GM18907 (cell line): Measurements from ENCODE around the gene MYH2.
A peak's percentile ranks its signal among the peaks of the same experiment; 100 is the strongest.
"Not testable (repeated sequence)": the region's sequence is repeated elsewhere in the genome, so short reads cannot be mapped to it uniquely, and the experiment has no call there.

Experiments
- ATAC-seq: cut with Tn5 transposase; IDR thresholded peaks from one replicate; pipeline ENCODE4 v1.9.1; 2021; ENCODE audit warnings: mild to moderate bottlenecking, moderate library complexity; ENCODE audit not compliant: unreplicated experiment

The MYH2 gene

DNA sequence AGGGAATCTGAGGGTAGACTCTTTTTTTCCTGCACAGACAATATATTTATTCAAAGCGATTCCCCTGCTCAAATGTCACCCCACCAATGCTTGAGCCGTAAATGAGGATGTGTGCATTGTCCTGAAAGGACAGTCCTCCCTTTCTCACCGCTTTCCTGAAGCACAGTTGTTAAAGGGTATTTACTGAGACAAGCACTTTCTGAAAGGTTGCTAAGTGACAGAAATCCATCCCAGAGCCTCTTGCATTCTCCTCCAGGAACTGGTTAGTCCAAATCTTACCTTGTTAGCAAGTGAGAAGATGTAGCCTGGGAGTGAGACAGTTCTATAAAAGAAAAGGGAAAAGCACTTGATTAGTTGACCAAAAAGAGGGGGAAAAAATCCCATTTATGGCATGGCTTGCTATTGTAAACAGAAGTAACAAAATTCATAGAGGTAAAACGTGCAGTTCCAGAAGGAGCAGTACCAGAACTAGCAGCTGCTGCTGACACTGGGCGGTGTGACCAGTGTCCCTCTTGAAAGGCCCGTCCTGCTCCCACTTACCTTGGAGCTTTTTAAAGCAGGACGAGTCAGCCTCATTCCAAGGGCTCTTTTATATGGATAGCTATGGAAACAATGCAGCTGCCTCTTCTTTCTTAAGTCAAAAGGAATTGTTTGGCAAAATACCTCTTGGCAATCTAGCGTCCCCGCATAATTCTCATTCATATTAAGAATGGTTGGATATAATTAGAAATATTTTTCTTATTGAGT lies at the start of gene MYH2:
MYH2 (minus strand) TSS at position 563 of the 747 bp plus-strand sequence. CDS start 1,738 bp downstream, outside the sequence.
- ATAC-seq, result no peak

DNA sequence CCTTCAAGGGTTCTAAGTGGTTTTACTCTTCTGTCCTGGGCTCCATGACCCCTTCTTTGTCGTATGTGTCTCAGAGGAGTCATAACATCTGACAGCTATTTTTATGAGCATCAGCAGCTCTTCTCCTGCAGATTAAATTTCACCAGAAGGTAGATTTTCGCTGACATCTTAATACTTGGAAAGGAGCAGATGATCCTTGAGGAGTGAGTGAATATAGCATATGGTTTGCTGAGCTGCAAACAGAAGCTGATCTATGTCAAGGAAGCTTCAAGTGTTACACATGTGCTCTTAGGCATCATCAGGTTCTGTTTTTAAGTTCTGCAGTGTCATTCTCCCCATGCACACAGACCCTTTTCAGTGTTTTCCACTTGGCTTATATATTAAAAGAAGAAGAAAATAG lies 49.2 kb upstream of the MYH2 start:
- no peak for ATAC-seq

DNA sequence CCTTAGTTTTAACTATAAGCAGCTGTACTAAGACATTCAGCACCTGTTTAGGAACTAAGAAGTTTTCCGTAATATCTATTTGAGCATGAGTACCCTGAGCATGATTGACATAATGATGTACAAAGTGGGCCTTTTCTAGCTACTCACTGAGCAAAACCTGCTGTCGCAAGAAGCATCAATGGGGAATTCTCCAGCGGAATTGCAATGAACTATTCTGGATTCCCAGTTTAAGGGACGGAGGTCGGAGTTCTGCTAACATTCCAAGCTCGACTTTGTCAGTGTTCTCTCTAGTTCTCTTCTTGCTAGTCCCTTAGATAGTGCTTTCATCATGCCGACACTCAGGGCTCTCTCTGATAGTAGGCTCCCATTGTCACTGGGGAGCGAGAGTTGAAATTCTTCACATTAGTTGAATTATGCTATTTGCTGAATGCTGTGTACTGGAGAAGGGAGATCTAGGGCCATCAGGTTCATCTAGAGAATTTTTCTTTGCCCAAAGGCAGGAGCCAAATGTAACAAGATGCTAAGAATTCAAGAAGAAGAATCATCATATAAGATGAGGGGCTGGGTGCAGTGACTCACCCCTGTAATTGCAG lies 40.2 kb upstream of the MYH2 start:
- ATAC-seq, result no peak

DNA sequence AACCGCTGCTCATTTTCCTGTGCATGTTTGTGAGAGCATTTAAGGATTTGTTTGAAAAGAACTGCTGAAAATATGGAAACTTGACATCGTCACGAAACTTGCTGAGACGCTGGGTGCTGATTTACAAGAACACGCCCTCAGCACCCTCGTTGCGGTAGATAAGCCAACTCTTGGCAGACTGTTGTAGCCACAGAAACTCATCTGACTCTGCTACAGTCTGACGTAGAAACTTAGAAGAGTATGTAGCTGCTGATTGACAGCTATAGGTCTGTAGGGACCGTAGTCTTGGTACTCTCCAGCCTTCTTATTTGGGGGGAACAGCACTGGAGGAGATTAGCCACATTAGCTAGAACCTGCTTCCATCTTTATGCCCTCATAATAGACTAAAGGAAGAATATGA lies 36.1 kb upstream of the MYH2 start:
- no peak for ATAC-seq

DNA sequence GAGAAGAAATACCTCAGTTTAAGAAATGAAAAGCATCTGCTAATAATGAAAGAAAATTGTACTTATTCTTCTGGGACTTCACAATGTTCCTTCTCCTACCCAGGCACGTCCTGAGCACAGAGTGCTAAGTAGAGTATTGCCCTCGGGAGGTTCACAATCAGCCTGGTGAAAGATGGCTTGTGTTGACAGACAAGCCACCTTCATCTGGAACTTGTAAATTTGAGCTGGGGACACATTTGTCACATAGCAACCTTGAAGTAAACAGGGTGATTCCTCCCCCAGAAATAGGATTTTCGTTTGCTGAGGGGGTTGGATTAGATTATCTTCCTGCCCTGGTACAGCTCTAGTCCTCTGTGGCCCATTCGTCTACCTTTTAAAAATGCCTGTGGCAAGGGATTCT lies 34.4 kb upstream of the MYH2 start:
- no peak for ATAC-seq

DNA sequence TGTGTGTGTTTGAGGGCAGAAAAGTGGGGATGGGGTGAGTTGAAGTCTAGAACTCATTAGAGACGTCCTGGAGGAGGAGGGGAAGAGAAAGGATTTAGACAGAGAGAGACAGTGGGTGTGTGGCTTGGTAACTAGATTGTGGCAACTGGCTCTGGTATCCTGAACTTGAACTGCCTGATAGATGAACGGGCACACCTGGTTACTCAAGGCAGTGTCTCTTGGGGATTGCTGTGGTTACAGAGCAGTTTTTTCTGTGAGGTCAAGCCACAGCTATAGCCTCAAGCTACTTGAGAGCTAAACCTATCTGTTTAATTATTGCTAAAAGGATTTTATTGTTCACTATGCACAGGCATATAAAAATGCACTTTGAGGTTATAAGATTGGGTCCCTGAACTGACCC lies 29.8 kb upstream of the MYH2 start:
- ATAC-seq, result peak; percentile 96

DNA sequence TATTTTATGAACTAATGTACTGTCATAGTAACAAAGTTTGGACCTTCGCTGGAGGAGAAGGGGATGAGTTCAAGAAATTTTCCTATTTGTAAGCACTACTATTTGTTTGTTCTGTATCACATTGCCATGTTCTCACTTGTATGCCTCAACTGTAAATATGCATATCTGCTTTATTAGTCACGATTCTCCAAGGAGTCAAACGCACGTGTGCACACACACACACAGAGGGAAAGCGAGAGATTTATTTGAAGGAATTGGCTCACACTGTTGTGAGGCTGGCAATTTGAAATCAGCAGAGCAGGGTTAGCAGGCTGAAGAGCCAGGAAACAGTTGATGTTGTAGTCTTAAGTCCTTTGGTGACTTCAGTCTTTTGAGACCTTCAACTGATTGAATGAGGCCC lies 24.9 kb upstream of the MYH2 start:
- no peak for ATAC-seq

DNA sequence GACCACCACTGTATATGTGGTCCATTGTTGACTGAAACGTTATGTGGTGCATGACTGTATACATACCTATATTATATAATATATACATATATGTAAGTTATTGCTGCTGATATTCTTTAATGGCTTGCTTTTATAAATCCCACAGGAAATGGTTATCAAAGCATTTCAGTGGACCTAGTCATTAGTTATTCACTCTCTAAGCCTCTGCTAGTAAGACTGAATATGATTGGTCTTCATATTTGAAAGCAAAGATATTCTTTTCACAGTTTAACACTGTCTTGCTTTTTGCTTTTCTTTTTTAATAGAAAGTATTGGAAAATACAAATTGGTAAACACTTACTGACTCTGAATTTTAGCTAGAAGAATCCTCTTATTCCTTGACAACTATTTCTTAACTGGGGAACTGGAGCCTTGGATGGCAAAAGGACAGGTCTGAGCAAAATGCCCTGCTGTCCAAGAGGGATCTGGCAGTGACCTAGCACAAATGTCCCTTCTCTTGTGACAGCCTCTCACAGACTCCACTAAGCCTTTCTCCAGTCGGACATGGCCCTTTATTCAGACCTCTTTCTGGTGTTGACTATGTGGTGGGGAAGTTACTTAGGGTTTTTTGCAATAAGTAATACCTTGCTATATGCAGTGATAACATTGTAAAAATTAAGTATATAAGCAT lies 14.7 kb upstream of the MYH2 start:
- no peak for ATAC-seq

DNA sequence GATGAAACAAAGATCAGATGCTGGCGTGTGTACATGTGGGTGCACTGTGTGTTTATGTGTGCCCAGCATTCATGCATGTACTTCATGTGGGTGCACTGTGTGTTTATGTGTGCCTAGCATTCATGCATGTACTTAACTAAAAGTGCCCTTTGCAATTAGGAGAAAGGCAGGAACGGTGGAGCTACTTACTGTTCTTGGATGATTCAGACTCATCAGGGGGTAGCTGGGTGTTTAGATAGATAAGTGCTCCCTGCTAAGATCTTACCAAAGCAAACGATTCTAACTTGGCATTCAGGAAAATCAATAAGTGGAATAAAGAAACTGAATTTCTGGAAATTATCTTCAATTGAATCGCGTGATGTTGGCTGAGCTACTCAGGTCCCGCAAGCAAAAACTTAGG lies 8.6 kb upstream of the MYH2 start:
- no peak for ATAC-seq

DNA sequence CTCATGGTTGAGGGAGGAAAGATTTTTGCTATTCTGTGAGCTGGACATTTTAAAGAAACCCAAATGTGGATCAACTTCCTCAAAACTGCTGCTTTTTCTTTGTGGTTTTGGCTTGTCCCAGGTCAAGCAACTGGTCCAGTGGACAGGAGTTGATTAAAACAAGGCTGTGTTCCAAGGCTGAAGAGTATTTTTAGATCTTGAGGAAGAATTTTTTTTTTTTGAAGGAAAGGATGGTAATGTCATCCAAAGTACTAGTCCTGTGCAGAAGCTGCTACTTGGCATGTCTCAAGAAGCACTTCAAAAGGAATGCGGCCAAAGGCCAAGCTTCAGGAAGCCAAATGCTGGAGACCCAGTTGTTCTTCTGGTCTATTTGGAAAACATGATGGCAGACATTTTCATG lies 8.0 kb upstream of the MYH2 start:
- no peak for ATAC-seq

DNA sequence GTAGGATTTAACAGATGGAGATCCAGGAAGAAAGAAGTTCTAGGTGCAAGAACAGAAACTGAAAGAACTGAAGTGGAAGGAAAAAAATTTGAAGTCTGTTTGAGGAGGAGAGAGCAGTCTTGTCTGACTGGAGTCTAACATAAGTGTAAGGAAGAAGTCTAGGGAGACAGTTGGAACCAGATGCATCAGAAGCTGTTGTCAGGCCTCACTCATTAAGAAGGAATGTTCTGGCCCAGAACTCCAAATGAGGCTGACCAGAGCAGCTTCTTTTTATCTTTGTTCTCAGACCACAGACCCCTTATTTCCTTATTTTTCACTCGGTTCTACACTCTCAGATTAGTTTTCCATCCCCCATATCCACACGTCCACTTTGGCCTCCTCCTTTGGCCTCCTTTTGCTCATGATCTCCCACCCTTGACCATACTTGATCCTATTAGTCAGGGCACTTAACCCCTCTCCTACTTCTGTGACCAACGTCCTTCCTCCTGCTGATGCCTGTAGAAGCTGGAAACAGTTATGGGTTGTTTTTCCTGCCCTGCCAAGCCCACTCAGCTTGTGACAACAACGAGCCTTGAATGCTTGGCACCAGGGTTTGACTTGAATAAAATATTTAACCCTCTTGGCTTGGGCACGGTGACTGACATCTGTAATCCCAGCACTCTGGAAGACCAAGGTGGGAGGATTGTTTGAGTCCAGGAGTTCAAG lies 7.0 kb upstream of the MYH2 start:
- no peak for ATAC-seq

DNA sequence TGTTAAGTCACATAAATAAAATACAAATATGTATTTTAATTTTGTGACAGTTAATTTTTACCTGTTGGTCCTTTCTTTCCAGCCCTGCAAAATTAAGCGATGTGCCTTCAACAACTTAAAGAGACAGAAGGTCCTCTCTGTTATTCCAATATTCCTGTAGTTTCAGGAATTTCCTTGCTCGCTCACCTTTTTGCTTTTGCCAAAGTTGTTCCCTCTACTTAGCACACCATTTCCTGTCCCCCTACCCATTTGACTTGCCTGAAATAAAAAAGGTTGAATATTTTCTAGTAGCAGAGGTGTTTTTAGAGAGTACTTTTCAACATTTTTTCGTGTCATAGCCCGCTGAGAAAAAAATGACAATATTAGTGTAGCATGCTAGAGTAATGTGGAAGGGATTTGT lies 556 bp upstream of the MYH2 start:
- ATAC-seq, result no peak

DNA sequence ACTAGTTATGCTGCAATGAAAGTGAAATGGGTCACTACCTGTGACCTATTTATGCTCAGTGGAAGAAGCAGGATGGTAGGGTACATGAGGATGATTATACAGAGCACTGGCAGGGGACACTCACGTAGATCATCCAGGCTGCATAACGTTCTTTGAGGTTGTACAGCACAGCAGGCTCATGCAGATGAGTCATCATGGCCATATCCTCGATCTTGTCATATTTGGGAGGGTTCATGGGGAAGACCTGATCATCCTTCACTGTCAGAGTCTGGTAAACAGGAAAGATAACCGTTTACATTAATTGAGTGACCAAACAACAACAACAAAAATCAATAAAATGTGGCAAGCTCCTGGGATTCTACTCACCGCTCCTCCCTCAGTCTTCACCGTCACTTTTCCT lies 2.1 kb downstream of the MYH2 start:
- no peak for ATAC-seq

DNA sequence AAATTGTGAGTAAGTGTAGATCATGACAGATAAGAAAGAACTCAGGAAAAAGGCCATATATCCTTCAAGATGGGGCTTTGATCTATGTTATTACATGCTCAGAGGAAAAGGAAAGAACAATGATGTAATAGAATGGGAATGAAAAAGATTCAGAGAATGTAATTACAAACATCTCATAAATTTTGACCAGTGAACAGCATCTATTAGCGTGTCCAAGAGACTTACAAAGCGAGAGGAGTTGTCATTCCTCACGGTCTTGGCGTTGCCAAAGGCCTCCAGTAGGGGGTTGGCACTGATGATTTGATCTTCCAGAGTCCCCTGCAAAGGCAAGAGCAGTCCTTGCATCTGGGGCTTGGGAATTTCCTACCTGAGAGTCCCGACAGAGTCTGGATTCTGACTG lies 6.0 kb downstream of the MYH2 start:
- ATAC-seq, result not testable (repeated sequence)

DNA sequence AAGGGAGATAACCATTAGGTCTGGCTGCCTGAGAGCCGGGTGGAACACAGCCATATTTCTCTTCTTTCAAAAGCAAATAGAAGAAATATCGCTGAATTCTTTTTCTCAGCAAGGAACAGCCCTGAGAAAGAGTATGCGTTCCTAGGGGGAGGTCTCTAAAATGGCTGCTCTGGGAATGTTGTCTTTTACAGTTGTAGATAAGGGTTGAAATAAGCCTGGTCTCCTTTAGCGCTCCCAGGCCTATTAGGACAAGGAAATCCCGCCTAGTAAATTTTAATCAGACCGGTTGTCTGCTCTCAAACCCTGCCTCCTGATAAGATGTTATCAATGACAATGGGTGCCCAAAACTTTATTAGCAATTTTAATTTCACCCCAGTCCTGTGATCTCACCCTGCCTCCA lies 8.3 kb downstream of the MYH2 start:
- ATAC-seq, result not testable (repeated sequence)

DNA sequence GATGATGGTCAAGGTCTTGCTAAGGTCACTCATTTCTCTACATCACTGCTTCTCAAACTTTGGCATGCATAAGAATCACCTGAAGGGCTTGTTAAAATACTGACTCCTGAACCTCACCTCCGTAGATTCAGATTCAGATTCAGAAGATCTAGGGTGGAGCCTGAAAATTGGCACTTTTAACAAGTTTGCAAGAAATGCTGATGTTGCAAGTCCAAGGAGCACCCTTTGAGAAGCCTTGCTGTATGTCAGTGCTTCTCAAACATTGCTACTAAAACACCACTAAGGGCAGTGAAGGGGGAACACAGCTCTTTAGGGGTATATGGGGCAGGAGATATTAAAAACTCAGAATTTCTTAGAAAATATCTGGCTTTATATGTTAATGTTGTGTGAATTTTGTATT lies 17.4 kb downstream of the MYH2 start:
- ATAC-seq, result no peak

DNA sequence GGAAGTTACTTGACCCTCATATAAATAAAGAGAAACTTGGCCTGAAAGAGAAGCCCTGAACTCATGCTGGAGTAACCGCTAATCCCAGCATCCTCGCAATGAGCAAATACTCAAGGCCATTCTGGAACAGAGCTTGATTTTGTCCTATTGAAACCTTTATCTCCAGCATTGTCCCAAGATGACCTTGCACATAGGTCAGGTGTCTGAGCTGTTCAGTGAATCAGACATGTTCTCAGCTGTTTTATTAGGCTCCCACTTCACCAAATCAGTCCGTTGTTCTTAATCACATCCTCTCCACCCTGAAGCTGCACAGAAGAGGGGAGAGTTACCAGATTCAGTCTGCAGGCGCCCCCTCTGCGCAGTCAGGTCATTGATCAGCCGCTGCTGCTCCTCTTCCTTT lies 22.0 kb downstream of the MYH2 start:
- no peak for ATAC-seq

DNA sequence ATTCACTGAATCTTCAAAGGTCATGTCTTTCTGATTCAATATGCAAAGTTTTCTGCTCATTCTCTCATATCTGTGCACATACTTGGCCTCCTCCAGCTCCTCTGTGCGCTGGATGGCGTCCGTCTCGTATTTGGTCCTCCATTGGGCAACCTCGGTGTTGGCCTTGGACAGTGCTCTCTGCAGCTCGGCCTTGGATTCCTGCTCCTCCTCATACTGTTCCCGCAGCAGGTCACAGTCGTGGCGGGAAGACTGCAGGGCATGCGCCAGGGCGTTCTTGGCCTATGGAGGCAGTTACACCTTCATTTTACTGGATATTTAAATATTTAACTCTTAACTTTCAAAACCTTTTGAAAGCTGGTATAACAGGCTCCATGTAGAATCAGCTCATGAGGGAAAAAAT lies 22.9 kb downstream of the MYH2 start:
- no peak for ATAC-seq

DNA sequence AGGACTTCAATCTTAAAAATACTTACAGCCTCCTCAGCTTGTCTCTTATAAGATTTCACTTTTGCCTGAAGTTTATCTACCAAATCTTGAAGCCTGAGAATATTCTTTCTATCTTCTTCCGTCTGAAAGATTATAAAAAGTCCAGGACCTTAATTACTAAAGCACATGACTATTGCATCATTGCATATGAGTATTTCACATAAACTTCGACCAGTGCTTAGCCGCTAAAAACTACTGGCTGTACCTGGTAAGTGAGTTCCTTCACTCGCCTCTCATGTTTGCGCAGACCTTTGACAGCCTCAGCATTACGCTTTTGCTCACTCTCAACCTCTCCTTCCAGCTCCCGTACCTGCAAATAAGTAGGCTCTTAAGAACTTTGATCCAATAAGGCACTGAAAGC lies 26.4 kb downstream of the MYH2 start:
- ATAC-seq, result no peak

DNA sequence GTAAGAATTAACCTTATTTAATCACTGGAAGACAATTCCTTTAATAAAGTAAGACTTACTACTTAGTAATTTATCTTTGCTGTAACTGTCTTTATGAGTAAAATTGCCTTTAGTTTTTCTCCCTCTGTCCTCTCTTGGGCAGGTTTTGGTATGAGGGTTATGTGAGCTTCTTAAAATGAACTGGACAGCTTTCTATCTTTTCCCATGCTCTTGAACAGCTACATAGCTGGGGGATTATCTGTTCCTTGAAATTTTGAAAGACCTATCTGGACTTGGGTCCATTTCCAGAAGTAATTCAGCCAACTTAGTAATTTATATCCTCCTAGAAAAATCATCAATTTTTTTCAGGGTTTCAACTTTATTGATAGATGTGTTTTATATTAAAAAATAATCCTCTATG lies 27.5 kb downstream of the MYH2 start:
- no peak for ATAC-seq

DNA sequence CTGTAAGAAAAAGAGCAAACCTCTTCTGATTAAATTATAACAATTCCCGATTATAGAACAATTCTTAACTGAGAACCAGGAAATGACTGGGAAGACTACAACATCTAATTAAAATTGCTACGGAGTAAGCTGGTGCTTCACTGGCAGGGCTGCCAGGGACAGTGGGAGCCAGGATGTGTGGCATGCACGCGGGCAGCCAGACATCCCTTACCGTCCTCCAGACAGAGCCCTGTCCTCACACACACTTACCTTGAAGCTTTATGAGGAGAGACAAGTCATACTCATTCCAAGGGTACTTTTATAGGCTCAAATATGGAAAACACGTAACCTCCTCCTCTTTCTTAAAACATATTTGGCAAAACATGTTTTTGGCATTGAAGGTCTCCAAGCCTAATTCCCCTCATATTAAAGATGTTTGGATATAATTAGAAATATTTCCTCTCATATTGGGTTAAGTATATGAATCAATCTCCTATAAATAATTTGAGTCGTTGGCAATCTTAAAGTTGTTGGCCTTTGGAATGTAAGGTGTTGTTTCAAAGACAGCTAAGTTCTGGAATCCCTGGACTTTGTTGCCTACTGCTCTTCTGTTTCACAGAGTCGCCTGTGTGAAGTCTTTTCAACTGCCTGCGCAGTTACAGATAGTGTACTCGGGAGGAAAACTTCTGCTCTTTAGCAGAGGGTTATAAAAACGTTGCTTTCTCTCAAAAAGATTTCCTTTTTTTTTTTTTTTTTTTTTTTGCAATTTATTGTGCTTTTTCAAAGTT lies 31.0 kb downstream of the MYH2 start, which contains the start of gene MYH1:
MYH1 (minus strand) TSS at position 272 of the 767 bp plus-strand sequence. CDS start 1,900 bp downstream, outside the sequence.
- ATAC-seq, result no peak
